ENCODE measurements around the gene MTRF1. TPM values are rescaled to one million over a fixed set of nuclear protein-coding genes. Genes with fewer than 3 reads are reported as not detected.

MTRF1 gene
- 1 to 10 TPM; 5.4 to 8.3 (median 7.3) TPM for polyA plus RNA-seq

DNA sequence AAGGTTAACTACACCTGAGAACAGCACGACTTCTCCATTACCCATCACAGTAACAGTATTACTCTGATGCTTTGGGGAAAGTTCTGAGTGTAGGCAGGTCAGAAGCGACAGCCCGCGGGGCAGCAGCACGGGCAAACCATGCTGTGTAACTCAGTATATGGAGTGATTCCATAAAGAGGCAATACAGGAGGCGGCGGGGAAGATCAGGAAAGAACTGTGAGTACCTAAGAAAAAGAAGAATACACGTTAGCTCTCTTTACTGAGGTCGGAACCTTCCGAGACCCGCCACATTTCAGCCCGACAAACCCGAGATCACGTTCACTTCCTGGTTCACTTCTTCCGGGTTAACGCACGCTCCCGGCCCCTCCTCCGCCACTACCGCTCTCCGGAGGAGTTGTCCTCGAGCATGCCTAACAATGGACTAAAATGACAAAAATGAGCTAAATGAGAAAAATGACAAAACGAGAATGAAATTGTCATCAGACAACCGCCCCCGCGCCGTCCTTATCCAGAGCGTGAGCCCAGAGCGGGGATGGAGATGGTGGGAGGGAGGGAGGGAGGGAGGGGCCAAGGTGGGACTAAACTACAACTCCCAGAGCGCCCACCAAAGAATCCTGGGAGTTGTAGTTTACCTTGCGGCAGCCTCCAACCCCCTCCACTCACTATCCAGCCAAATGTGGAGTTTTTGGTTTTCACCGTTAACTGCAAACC is at the start of gene MTRF1:
MTRF1 (minus strand) TSS at position 316 of the 711 bp plus-strand sequence. CDS start 2,669 bp downstream, outside the sequence.
- Mint-ChIP-seq H3K27me3 (ENCODE audit: low read depth in 3 of 3) (peaks cover 0 to 3% (median 2%) of the 10 kb centered on the region in 3 donors), H3K27ac (peak within 1 kb of the TSS; percentile 90 to 99 (median 97)), H3K9me3 (peaks cover 1 to 5% (median 3%) of the 10 kb centered on the region in 6 donors), H3K4me3 (peak within 1 kb of the TSS; percentile 96 to 100 (median 97)), H3K4me1 (peaks cover 17 to 26% of the 10 kb centered on the region in 2 donors), H3K36me3 (peaks cover 10 to 14% (median 10%) of the 10 kb centered on the region in 3 donors)
- DNase-seq, result peak; percentile 81 to 85 (median 84)

DNA sequence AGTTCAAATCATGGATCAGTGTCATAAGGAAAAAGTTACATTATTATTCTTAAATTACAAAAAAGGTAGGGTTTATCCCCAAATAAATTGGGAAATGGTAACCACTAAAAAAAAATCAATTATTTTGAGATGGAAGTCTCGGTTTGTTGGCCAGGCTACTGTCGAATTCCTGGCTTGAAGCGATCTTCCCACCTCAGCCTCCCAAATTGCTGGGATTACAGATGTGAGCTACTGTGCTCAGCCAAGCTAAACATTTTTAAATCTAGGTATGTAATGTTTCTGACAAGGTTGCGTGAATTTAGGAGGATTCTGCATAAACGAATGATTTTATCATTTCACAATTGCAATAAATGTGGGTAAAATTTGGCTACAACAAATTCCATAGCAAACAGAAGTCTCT is 49.7 kb upstream of the MTRF1 start:
- DNase-seq, result no peak
- peak overlapping the region in 3 of 6 donors; percentile 53 to 71 (median 64) for H3K27ac Mint-ChIP-seq
- H3K36me3 Mint-ChIP-seq, result peaks cover 0 to 4% (median 4%) of the 10 kb centered on the region in 3 donors
- peak overlapping the region; percentile 93 to 98 (median 95) for H3K4me3 Mint-ChIP-seq
- peaks cover 56 to 70% of the 10 kb centered on the region in 2 donors for H3K4me1 Mint-ChIP-seq
- H3K27me3 Mint-ChIP-seq (ENCODE audit: low read depth in 3 of 3), result peaks cover 10 to 16% (median 14%) of the 10 kb centered on the region in 3 donors
- no peaks in the 10 kb centered on the region for H3K9me3 Mint-ChIP-seq

DNA sequence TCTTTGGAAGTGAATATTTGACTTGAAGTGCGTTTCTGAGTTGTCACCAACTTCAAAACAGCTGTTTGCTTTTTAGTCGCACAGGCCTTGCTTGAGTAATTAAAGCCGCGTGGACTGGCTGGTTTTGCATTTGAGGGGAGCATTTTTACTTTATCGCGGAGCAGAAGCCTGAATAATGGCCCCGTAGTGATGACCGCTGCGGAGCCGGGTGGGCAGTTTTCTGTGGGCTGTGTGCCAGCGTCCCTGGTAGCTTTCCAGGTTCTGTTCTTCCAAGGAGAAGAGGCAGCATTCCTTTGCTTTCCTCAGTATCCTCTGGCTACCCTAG is 48.8 kb upstream of the MTRF1 start:
- no peak for DNase-seq
- H3K9me3 Mint-ChIP-seq, result no peaks in the 10 kb centered on the region
- peaks cover 10 to 16% (median 14%) of the 10 kb centered on the region in 3 donors for H3K27me3 Mint-ChIP-seq (ENCODE audit: low read depth in 3 of 3)
- peak overlapping the region; percentile 89 to 94 (median 94) for H3K27ac Mint-ChIP-seq
- H3K36me3 Mint-ChIP-seq, result peaks cover 0 to under 1% (median 0%) of the 10 kb centered on the region in 3 donors
- H3K4me3 Mint-ChIP-seq, result peak overlapping the region; percentile 93 to 98 (median 95)
- H3K4me1 Mint-ChIP-seq, result peaks cover 52 to 60% of the 10 kb centered on the region in 2 donors

DNA sequence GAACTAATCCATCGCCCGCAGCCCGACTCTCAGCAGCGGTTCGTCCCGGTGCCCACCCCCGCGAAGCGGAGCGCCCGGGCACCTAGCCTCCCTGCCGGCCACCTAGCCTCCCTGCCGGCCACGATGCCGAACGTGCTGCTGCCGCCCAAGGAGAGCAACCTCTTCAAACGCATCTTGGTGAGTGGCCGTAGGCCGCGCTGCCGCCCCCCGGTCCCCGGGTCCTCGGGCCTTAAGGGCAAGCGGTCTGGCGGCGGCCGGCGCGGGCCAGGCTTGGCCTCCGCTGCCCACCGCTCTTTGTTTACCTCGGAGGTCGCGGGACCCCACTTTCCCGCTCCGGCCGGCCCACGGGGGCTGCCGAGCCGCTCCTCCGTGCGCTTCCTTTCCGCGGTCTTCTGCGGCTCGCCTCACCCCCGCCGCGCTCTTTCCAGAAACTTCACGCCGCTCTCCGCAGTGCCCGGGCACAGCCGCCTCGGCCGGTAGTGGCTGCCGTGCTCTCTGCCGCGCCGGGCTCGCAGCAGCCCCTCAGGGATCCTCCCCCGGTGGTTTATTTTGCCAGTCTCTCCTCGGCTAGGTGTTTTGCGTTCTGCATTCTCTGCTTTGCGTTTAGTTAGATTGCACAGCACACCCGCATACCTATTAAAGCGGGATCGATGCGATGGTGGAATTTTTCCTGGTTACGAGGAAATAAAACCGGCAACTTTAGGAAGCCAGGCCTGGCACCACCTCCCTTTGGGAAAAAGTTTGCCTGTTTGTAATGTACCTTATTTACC is 48.2 kb upstream of the MTRF1 start:
- peaks cover 10 to 16% (median 14%) of the 10 kb centered on the region in 3 donors for H3K27me3 Mint-ChIP-seq (ENCODE audit: low read depth in 3 of 3)
- peak overlapping the region; percentile 93 to 98 (median 95) for H3K4me3 Mint-ChIP-seq
- peak overlapping the region; percentile 89 to 94 (median 94) for H3K27ac Mint-ChIP-seq
- no peaks in the 10 kb centered on the region for H3K36me3 Mint-ChIP-seq
- DNase-seq, result peak; percentile 69 to 70 (median 70)
- peaks cover 46 to 55% of the 10 kb centered on the region in 2 donors for H3K4me1 Mint-ChIP-seq
- H3K9me3 Mint-ChIP-seq, result no peaks in the 10 kb centered on the region

GRCh38 chr13:41310963-41311405 is 47.6 kb upstream of the MTRF1 start, which contains the start of gene NAA16:
NAA16 (plus strand) TSS chr13:41311267; CDS start chr13:41311529, 262 bp downstream.
- H3K27ac Mint-ChIP-seq, result peak within 1 kb of the TSS; percentile 89 to 94 (median 94)
- no peaks in the 10 kb centered on the region for H3K9me3 Mint-ChIP-seq
- peaks cover 10 to 16% (median 14%) of the 10 kb centered on the region in 3 donors for H3K27me3 Mint-ChIP-seq (ENCODE audit: low read depth in 3 of 3)
- H3K36me3 Mint-ChIP-seq, result no peaks in the 10 kb centered on the region
- peak within 1 kb of the TSS; percentile 93 to 98 (median 95) for H3K4me3 Mint-ChIP-seq
- H3K4me1 Mint-ChIP-seq, result peaks cover 44 to 53% of the 10 kb centered on the region in 2 donors
- peak; percentile 93 to 95 (median 95) for DNase-seq

DNA sequence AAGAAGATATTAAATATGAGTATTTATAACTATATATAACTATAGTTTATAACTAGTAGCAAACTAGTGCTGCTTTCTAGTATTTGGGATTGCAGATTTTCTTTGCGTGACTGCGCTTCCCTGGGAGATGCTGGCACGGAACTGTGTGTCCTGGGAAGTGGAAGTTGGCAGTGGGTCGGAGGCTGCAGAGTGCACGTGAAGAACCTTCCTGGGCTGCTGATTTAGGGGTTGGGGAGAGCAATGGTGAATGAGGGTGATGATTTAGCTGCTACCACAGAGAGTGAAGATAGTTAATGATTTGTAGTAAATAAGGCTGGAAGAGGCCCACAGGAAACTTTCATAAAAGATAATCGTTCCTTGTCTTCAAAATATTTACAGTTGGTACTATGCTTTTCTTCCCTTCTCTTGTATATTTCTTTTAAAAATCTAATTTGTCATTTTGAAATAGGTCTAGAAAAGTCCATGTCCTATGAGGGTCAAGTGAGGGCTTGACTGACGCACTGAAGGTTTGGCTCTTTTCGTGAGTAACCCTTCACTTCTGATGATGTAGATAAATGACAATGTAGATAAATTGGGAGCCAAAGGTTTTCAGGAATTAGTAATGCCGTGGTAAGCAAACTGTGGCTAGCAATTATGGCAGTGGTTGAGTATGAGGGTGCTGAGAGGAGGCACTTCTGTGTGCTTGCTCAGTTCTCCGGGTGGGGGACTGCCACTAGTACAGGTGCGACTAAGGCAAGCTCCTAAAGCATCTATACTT is 44.7 kb upstream of the MTRF1 start:
- Mint-ChIP-seq H3K27me3 (ENCODE audit: low read depth in 3 of 3) (peaks cover 10 to 18% (median 14%) of the 10 kb centered on the region in 3 donors), H3K9me3 (no peaks in the 10 kb centered on the region), H3K36me3 (peaks cover 0 to 3% (median 3%) of the 10 kb centered on the region in 3 donors), H3K27ac (no peak overlapping the region), H3K4me1 (peaks cover 17 to 25% of the 10 kb centered on the region in 2 donors), H3K4me3 (peak overlapping the region in 1 of 5 donors; percentile 2)
- DNase-seq, result no peak

- H3K4me1 Mint-ChIP-seq, result peaks cover 7 to 12% of the 10 kb centered on the region in 2 donors
- no peak for DNase-seq
- peaks cover 0 to 3% (median 3%) of the 10 kb centered on the region in 3 donors for H3K36me3 Mint-ChIP-seq
- no peak overlapping the region for H3K4me3 Mint-ChIP-seq
- no peaks in the 10 kb centered on the region for H3K9me3 Mint-ChIP-seq
- peaks cover 5 to 11% (median 10%) of the 10 kb centered on the region in 3 donors for H3K27me3 Mint-ChIP-seq (ENCODE audit: low read depth in 3 of 3)
- H3K27ac Mint-ChIP-seq, result no peak overlapping the region
These were observed 43.1 kb upstream of the MTRF1 start for GRCh38 chr13:41306271-41307145.

GRCh38 chr13:41304551-41304950 is 41.2 kb upstream of the MTRF1 start:
- Mint-ChIP-seq H3K4me1 (no peaks in the 10 kb centered on the region), H3K9me3 (no peaks in the 10 kb centered on the region), H3K36me3 (peaks cover 3 to 5% (median 3%) of the 10 kb centered on the region in 3 donors), H3K27ac (no peak overlapping the region), H3K4me3 (no peak overlapping the region), H3K27me3 (ENCODE audit: low read depth in 3 of 3) (peaks cover 0 to 3% (median 1%) of the 10 kb centered on the region in 3 donors)
- DNase-seq, result no peak

GRCh38 chr13:41302743-41303142 is 39.4 kb upstream of the MTRF1 start:
- Mint-ChIP-seq H3K4me3 (no peak overlapping the region), H3K4me1 (no peaks in the 10 kb centered on the region), H3K9me3 (no peaks in the 10 kb centered on the region), H3K27ac (no peak overlapping the region), H3K27me3 (ENCODE audit: low read depth in 3 of 3) (peaks cover 2 to 4% (median 3%) of the 10 kb centered on the region in 3 donors), H3K36me3 (peaks cover 3 to 7% (median 5%) of the 10 kb centered on the region in 3 donors)
- DNase-seq, result no peak

DNA sequence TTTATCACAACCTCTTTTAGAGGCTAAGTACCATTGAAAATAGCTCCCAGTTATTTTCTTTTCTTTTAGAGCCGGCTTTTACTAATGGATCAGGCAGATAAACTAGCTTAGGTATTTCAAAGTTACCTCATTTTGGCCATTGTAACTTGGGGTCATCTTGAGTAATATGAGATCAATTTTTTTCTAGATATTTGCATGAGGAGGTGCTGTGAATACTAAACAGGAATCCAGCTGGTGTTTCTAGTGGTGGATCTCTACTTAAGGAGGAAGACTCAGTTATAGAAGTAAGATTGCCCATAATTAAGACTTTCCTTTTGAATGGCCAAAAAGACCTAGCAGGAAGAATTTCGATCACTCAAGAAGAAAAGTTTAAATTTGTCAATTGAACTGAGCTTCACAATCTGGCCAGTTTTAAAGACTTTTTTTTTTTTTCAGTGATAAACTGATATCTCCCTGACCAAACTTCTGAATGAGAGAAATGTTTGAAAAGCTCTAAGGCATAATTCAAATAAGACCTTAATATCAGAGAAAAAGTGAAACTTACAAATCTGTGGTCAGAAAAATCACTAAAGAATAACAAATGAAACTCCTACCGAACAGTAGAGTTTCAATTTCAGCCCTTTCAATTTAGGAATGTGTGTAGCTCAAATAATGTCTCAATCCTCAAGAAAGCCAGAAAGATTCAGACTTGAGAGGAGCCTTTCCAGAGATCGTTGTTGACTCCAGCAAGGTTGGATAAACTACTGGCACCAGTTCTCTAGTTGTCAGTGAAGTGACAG is 36.1 kb upstream of the MTRF1 start:
- H3K27ac Mint-ChIP-seq, result peak overlapping the region in 1 of 6 donors; percentile 14
- H3K36me3 Mint-ChIP-seq, result peaks cover 0 to 7% (median 5%) of the 10 kb centered on the region in 3 donors

GRCh38 chr13:41296879-41297646 is 33.7 kb upstream of the MTRF1 start:
- Mint-ChIP-seq H3K27me3 (ENCODE audit: low read depth in 3 of 3) (peaks cover under 1 to 5% (median 3%) of the 10 kb centered on the region in 3 donors), H3K9me3 (peaks cover 0 to 11% (median under 1%) of the 10 kb centered on the region in 6 donors), H3K4me3 (no peak overlapping the region), H3K36me3 (peaks cover 0 to 5% (median 4%) of the 10 kb centered on the region in 3 donors), H3K4me1 (no peaks in the 10 kb centered on the region), H3K27ac (no peak overlapping the region)
- DNase-seq, result no peak

More for the DNA sequence above, 36.1 kb upstream of the MTRF1 start:
- H3K4me3 Mint-ChIP-seq, result no peak overlapping the region
- H3K9me3 Mint-ChIP-seq, result peaks cover 0 to 3% (median 0%) of the 10 kb centered on the region in 6 donors
- peaks cover 3 to 5% (median 3%) of the 10 kb centered on the region in 3 donors for H3K27me3 Mint-ChIP-seq (ENCODE audit: low read depth in 3 of 3)
- H3K4me1 Mint-ChIP-seq, result no peaks in the 10 kb centered on the region
- no peak for DNase-seq

All from immature natural killer cell (primary cell).